Measurements from ENCODE around the gene CADPS. TPM values are rescaled to one million over a fixed set of nuclear protein-coding genes. Genes with fewer than 3 reads are reported as not detected.
"Not testable (repeated sequence)": the region's sequence is repeated elsewhere in the genome, so short reads cannot be mapped to it uniquely, and the experiment has no call there.

Gene CADPS
- total and polyA plus RNA-seq, 2 experiments from 2014 or later, result 49.2 to 63.8 TPM

GRCh38 chr3:62585861-62586260, 289.4 kb downstream of the CADPS start:
- TF ChIP-seq CTCF (IDR thresholded peaks at IDR 0.05; ENCODE audit: low read depth, low read length), result no peak
- no peak overlapping the region for H3K4me3 ChIP-seq
- H3K27ac ChIP-seq, result no peak overlapping the region
- no peaks in the 10 kb centered on the region for H3K27me3 ChIP-seq
- H3K9me3 ChIP-seq (ENCODE audit: low read depth), result no peaks in the 10 kb centered on the region
- no peaks in the 10 kb centered on the region for H3K4me1 ChIP-seq (ENCODE audit: low read depth)
- no peak for DNase-seq (ENCODE audit: low read depth in 1 of 2, low spot score in 1 of 2)
- peaks cover 14% of the 10 kb centered on the region for H3K36me3 ChIP-seq

- H3K9me3 ChIP-seq (ENCODE audit: low read depth), result no peaks in the 10 kb centered on the region
- H3K4me1 ChIP-seq (ENCODE audit: low read depth), result no peaks in the 10 kb centered on the region
- TF ChIP-seq CTCF (IDR thresholded peaks at IDR 0.05; ENCODE audit: low read depth, low read length), result no peak
- H3K36me3 ChIP-seq, result peaks cover 14% of the 10 kb centered on the region
- no peak overlapping the region for H3K4me3 ChIP-seq
- H3K27me3 ChIP-seq, result no peaks in the 10 kb centered on the region
- no peak overlapping the region for H3K27ac ChIP-seq
- no peak for DNase-seq (ENCODE audit: low read depth in 1 of 2, low spot score in 1 of 2)
Observed at GRCh38 chr3:62584636-62585035, 290.6 kb downstream of the CADPS start.

- TF ChIP-seq CTCF (IDR thresholded peaks at IDR 0.05; ENCODE audit: low read depth, low read length), result no peak
- Histone ChIP-seq H3K36me3 (peaks cover 14% of the 10 kb centered on the region), H3K4me3 (no peak overlapping the region), H3K9me3 (ENCODE audit: low read depth) (no peaks in the 10 kb centered on the region), H3K27me3 (no peaks in the 10 kb centered on the region), H3K27ac (no peak overlapping the region), H3K4me1 (ENCODE audit: low read depth) (no peaks in the 10 kb centered on the region)
- no peak for DNase-seq (ENCODE audit: low read depth in 1 of 2, low spot score in 1 of 2)
Observed at GRCh38 chr3:62582495-62583172, 292.6 kb downstream of the CADPS start.

GRCh38 chr3:62580485-62580884, 294.7 kb downstream of the CADPS start:
- H3K27me3 ChIP-seq; H3K4me1 ChIP-seq (ENCODE audit: low read depth); DNase-seq (ENCODE audit: low read depth in 1 of 2, low spot score in 1 of 2); H3K27ac ChIP-seq; H3K9me3 ChIP-seq (ENCODE audit: low read depth); H3K4me3 ChIP-seq: not testable (repeated sequence)
- peaks cover 18% of the 10 kb centered on the region for H3K36me3 ChIP-seq

GRCh38 chr3:62577153-62577552, 298.1 kb downstream of the CADPS start:
- no peak overlapping the region for H3K4me3 ChIP-seq
- DNase-seq (ENCODE audit: low read depth in 1 of 2, low spot score in 1 of 2), result no peak
- no peaks in the 10 kb centered on the region for H3K9me3 ChIP-seq (ENCODE audit: low read depth)
- H3K27ac ChIP-seq, result no peak overlapping the region
- TF ChIP-seq CTCF (IDR thresholded peaks at IDR 0.05; ENCODE audit: low read depth, low read length), result no peak
- peaks cover 8% of the 10 kb centered on the region for H3K36me3 ChIP-seq
- H3K27me3 ChIP-seq, result no peaks in the 10 kb centered on the region
- H3K4me1 ChIP-seq (ENCODE audit: low read depth), result no peaks in the 10 kb centered on the region

GRCh38 chr3:62574266-62574898, 300.8 kb downstream of the CADPS start:
- Histone ChIP-seq H3K36me3 (peaks cover 13% of the 10 kb centered on the region), H3K27ac (no peak overlapping the region), H3K4me3 (no peak overlapping the region), H3K9me3 (ENCODE audit: low read depth) (no peaks in the 10 kb centered on the region), H3K4me1 (ENCODE audit: low read depth) (no peaks in the 10 kb centered on the region), H3K27me3 (no peaks in the 10 kb centered on the region)
- no peak for TF ChIP-seq CTCF (IDR thresholded peaks at IDR 0.05; ENCODE audit: low read depth, low read length)
- DNase-seq (ENCODE audit: low read depth in 1 of 2, low spot score in 1 of 2), result no peak
